CD4-positive, CD25-positive, alpha-beta regulatory T cell (primary cell): ENCODE measurements around the gene SMG9. TPM values are rescaled to one million over a fixed set of nuclear protein-coding genes. Genes with fewer than 3 reads are reported as not detected.
A peak's percentile ranks its signal among the peaks of the same experiment; 100 is the strongest.
"Not testable (repeated sequence)": the region's sequence is repeated elsewhere in the genome, so short reads cannot be mapped to it uniquely, and the experiment has no call there.

ENCODE experiments used
- ATAC-seq, 2 donors: fragments of 150-1000 bp; cut with Tn5 transposase; one replicate each; pipeline ENCODE4 v1.10.0; 2021; ENCODE audit warnings: low read depth in 2 of 2, moderate number of reproducible peaks in 2 of 2, moderate library complexity in 1 of 2
- DNase-seq, 3 donors: peaks; one replicate each; pipeline versions ENCODE4 v3.0.0 to v3.0.0-alpha.2; 2012 to 2022; ENCODE audit warnings: mixed read lengths in 1 of 3
- H3K27ac ChIP-seq: one replicate; pipeline ENCODE4 v1.7.0; 2013; ENCODE audit warnings: mild to moderate bottlenecking, low read length; ENCODE audit not compliant: insufficient read depth, poor library complexity, severe bottlenecking
- H3K27me3 ChIP-seq: one replicate; pipeline ENCODE4 v1.7.0; 2013; ENCODE audit warnings: low read length; ENCODE audit not compliant: control insufficient read depth, insufficient read depth
- H3K36me3 ChIP-seq: one replicate; pipeline ENCODE4 v1.7.0; 2013; ENCODE audit warnings: mild to moderate bottlenecking, low read length, moderate library complexity; ENCODE audit not compliant: control insufficient read depth, insufficient read depth
- H3K4me1 ChIP-seq: 2 replicates; pipeline ENCODE4 v1.7.0; 2013; ENCODE audit warnings: mild to moderate bottlenecking, low read length; ENCODE audit not compliant: insufficient read depth, control insufficient read depth, poor library complexity, severe bottlenecking
- H3K4me3 ChIP-seq: one replicate; pipeline ENCODE4 v1.7.0; 2013; ENCODE audit warnings: low read depth, mild to moderate bottlenecking, low read length, moderate library complexity
- H3K9me3 ChIP-seq, 2 experiments: 1 replicate in 1 of 2; 2 replicates in 1 of 2; pipeline ENCODE4 v1.7.0; 2013; ENCODE audit warnings: low read length in 2 of 2, mild to moderate bottlenecking in 1 of 2, moderate library complexity in 1 of 2; ENCODE audit not compliant: control insufficient read depth in 2 of 2
- H3K27ac Mint-ChIP-seq, 3 donors: one replicate each; pipeline ENCODE4 v1.8.0; 2020 to 2022; ENCODE audit warnings: mild to moderate bottlenecking in 3 of 3, mixed read lengths in 3 of 3, moderate library complexity in 2 of 3
- H3K27me3 Mint-ChIP-seq: one replicate; pipeline ENCODE4 v1.8.0; 2022; ENCODE audit warnings: mild to moderate bottlenecking, mixed read lengths
- H3K36me3 Mint-ChIP-seq: one replicate; pipeline ENCODE4 v1.8.0; 2020; ENCODE audit warnings: mixed read lengths
- H3K4me1 Mint-ChIP-seq, 4 donors: one replicate each; pipeline ENCODE4 v1.8.0; 2020 to 2022; ENCODE audit warnings: mixed read lengths in 4 of 4, mild to moderate bottlenecking in 1 of 4
- H3K4me3 Mint-ChIP-seq, 4 donors: one replicate each; pipeline ENCODE4 v1.8.0; 2020 to 2022; ENCODE audit warnings: mild to moderate bottlenecking in 4 of 4, mixed read lengths in 4 of 4, moderate library complexity in 3 of 4
- H3K9me3 Mint-ChIP-seq, 7 donors: one replicate each; pipeline ENCODE4 v1.8.0; 2020 to 2022; ENCODE audit warnings: mixed read lengths in 7 of 7, mild to moderate bottlenecking in 3 of 7, moderate library complexity in 2 of 7
- polyA plus RNA-seq, 4 donors: library from polyadenylated mRNA; unstranded; fragments of 300-500 nt; fragmentation: Illumina TruSeq; gene quantifications; one replicate each; pipeline ENCODE4 v1.2.3, GENCODE V29; 2021
- total RNA-seq: library from RNA; stranded (reverse); gene quantifications from one replicate; pipeline ENCODE4 v1.2.3, GENCODE V29; 2022

Gene SMG9
- total and polyA plus RNA-seq, 5 donors from 2014 or later = 3.4 to 40.7 (median 5.9) TPM

DNA sequence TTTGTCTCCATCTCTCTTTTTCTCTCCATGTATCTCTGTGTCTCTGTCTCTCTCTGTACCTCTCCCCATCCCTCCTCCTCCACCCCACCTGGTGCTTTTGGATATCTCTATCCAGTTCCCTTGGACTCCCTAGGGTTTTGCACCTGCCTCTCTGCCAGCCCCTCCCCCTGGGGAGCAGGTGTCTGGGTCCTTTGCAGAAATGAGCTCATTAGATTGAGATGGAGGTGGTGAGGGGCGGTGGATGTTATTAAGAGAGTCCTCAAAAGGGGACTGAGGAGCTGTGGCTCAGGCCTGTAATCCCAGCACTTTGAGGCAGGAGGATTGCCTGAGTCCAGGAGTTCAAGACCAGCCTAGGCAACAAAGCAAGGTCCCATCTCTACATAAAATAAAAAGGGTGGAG is 23.9 kb upstream of the SMG9 start:
- Mint-ChIP-seq H3K4me1 (peaks cover 12 to 87% (median 53%) of the 10 kb centered on the region in 4 donors), H3K27me3 (no peaks in the 10 kb centered on the region), H3K9me3 (no peaks in the 10 kb centered on the region), H3K36me3 (peaks cover 5% of the 10 kb centered on the region), H3K4me3 (peak overlapping the region; percentile 88 to 98 (median 96)), H3K27ac (peak overlapping the region; percentile 92 to 99 (median 94))
- Histone ChIP-seq H3K4me3 (peak overlapping the region; percentile 63), H3K4me1 (peaks cover 77% of the 10 kb centered on the region), H3K9me3 (no peaks in the 10 kb centered on the region), H3K27ac (peak overlapping the region; percentile 77), H3K27me3 (no peaks in the 10 kb centered on the region), H3K36me3 (peaks cover 5% of the 10 kb centered on the region)
- ATAC-seq (no peak), DNase-seq (no peak)

DNA sequence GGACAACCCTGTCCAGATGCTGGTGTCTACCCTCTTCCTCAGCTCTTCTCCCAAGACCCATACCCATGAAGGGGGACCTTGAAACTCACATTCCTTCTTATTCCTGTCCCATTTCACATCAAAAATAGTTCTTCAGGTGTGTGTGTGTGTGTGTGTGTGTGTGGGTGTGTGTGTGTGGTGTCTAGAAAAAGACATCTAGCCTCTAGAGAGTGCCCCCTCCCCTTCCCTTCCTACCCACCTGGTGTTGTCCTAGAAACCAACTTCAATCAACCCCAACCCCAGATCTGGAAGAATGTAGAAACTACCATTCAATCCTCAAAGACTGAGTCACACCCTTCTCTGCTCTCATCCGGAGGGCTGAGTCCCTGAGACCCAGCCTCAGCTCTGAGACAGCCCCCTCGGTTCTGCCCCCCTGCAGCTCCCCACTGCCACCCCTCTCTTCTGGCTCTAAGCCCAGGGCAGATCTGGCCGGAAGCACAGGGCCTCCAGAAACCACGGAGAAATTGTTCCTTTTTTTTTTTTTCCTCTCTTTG is 22.5 kb upstream of the SMG9 start:
- peak overlapping the region; percentile 77 for H3K27ac ChIP-seq
- Mint-ChIP-seq H3K27ac (peak overlapping the region; percentile 92 to 99 (median 92)), H3K9me3 (no peaks in the 10 kb centered on the region), H3K36me3 (peaks cover 8% of the 10 kb centered on the region), H3K4me1 (peaks cover 10 to 75% (median 47%) of the 10 kb centered on the region in 4 donors), H3K4me3 (peak overlapping the region; percentile 88 to 98 (median 96)), H3K27me3 (no peaks in the 10 kb centered on the region)
- H3K4me1 ChIP-seq = peaks cover 69% of the 10 kb centered on the region
- no peaks in the 10 kb centered on the region for H3K9me3 ChIP-seq
- ATAC-seq = peak; percentile 15 to 26
- H3K36me3 ChIP-seq = peaks cover 14% of the 10 kb centered on the region
- peak overlapping the region; percentile 63 for H3K4me3 ChIP-seq
- H3K27me3 ChIP-seq = no peaks in the 10 kb centered on the region
- DNase-seq = peak; percentile 34 to 56 (median 38)

- H3K9me3 Mint-ChIP-seq = no peaks in the 10 kb centered on the region
- no peaks in the 10 kb centered on the region for H3K27me3 ChIP-seq
- peak overlapping the region; percentile 77 for H3K27ac ChIP-seq
- DNase-seq (peak in 1 of 3 donors; percentile 45), ATAC-seq (no peak)
- H3K36me3 Mint-ChIP-seq = peaks cover 8% of the 10 kb centered on the region
- peak overlapping the region; percentile 68 to 95 (median 78) for H3K4me3 Mint-ChIP-seq
- no peaks in the 10 kb centered on the region for H3K27me3 Mint-ChIP-seq
- H3K9me3 ChIP-seq = no peaks in the 10 kb centered on the region
- peak overlapping the region; percentile 92 to 97 (median 92) for H3K27ac Mint-ChIP-seq
- H3K4me3 ChIP-seq = no peak overlapping the region
- H3K4me1 ChIP-seq = peaks cover 60% of the 10 kb centered on the region
- H3K36me3 ChIP-seq = peaks cover 22% of the 10 kb centered on the region
- H3K4me1 Mint-ChIP-seq = peaks cover 7 to 65% (median 39%) of the 10 kb centered on the region in 4 donors
Observed at GRCh38 chr19:43776286-43776685, 21.5 kb upstream of the SMG9 start.

DNA sequence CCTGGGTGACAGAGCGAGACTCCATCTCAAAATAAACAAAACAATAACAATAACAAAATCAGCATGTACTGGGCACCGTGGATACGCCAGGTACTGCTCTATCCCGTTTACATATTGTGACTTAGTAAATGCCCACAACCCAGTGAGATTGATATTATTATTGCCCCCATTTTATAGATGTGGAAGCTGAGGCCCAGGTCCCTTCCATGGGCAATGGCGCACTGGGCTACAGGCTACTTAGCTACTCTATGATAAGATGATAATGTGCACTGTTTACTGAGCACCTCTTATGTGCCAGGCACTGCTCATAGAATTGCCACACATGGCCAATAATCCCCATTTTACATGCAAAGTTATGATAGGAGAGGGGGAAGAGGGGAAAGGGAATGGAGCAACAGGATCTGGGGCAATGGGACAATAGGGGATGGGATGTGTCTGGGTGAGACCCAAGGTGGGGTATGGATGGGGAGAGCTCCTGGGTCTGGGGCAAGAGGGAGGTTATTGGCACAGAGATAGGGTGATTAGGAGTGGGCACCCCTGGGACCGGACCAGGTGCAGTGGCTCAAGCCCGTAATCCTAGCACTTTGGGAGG is 20.6 kb upstream of the SMG9 start:
- H3K27ac Mint-ChIP-seq = peak overlapping the region in 2 of 3 donors; percentile 74 to 92
- DNase-seq = no peak
- ATAC-seq = no peak
- no peak overlapping the region for H3K4me3 ChIP-seq
- peaks cover 13% of the 10 kb centered on the region for H3K36me3 Mint-ChIP-seq
- no peaks in the 10 kb centered on the region for H3K27me3 ChIP-seq
- peaks cover 51% of the 10 kb centered on the region for H3K4me1 ChIP-seq
- H3K36me3 ChIP-seq = peaks cover 31% of the 10 kb centered on the region
- H3K9me3 Mint-ChIP-seq = no peaks in the 10 kb centered on the region
- H3K4me3 Mint-ChIP-seq = peak overlapping the region; percentile 26 to 88 (median 53)
- H3K27ac ChIP-seq = no peak overlapping the region
- H3K9me3 ChIP-seq = no peaks in the 10 kb centered on the region
- peaks cover 7 to 57% (median 35%) of the 10 kb centered on the region in 4 donors for H3K4me1 Mint-ChIP-seq
- no peaks in the 10 kb centered on the region for H3K27me3 Mint-ChIP-seq

GRCh38 chr19:43774940-43775258 is 20.1 kb upstream of the SMG9 start:
- H3K27ac ChIP-seq, H3K9me3 Mint-ChIP-seq, H3K4me3 ChIP-seq, H3K9me3 ChIP-seq, DNase-seq, H3K27me3 Mint-ChIP-seq, H3K27me3 ChIP-seq, ATAC-seq: not testable (repeated sequence)
- Mint-ChIP-seq H3K4me1 (peaks cover 7 to 57% (median 37%) of the 10 kb centered on the region in 4 donors), H3K27ac (peak overlapping the region in 1 of 3 donors; percentile 90), H3K36me3 (peaks cover 16% of the 10 kb centered on the region), H3K4me3 (peak overlapping the region in 3 of 4 donors; percentile 21 to 69 (median 43))
- peaks cover 35% of the 10 kb centered on the region for H3K36me3 ChIP-seq
- peaks cover 46% of the 10 kb centered on the region for H3K4me1 ChIP-seq

GRCh38 chr19:43774103-43774939 is 19.6 kb upstream of the SMG9 start:
- H3K27me3 ChIP-seq = no peaks in the 10 kb centered on the region
- ATAC-seq = no peak
- H3K4me3 ChIP-seq = no peak overlapping the region
- H3K27me3 Mint-ChIP-seq = no peaks in the 10 kb centered on the region
- H3K36me3 ChIP-seq = peaks cover 41% of the 10 kb centered on the region
- peaks cover 40% of the 10 kb centered on the region for H3K4me1 ChIP-seq
- no peak for DNase-seq
- peaks cover 18% of the 10 kb centered on the region for H3K36me3 Mint-ChIP-seq
- no peaks in the 10 kb centered on the region for H3K9me3 Mint-ChIP-seq
- peak overlapping the region in 1 of 3 donors; percentile 90 for H3K27ac Mint-ChIP-seq
- H3K9me3 ChIP-seq = no peaks in the 10 kb centered on the region
- H3K27ac ChIP-seq = no peak overlapping the region
- H3K4me1 Mint-ChIP-seq = peaks cover 7 to 53% (median 33%) of the 10 kb centered on the region in 4 donors
- peak overlapping the region in 1 of 4 donors; percentile 69 for H3K4me3 Mint-ChIP-seq

DNA sequence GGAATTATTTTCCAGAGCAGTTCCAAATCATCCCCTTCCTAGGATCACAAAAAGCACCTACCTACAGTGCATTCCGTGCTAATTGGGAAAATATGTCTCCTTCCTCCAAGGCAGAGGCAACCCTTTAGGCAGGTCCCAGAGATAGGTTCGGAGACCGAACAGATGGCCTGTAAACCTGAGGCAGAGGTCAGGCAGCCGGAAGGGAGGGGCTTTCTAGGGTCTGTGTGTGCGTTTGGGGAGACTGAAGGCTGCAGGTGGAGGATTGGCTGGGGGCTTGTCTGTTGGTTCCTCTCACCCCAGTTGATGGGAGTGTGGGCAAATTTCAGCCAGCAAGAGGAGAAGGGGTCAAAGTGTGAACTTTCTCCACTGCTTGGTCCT is 19.0 kb upstream of the SMG9 start:
- ATAC-seq = no peak
- Mint-ChIP-seq H3K9me3 (no peaks in the 10 kb centered on the region), H3K27me3 (no peaks in the 10 kb centered on the region), H3K27ac (peak overlapping the region in 1 of 3 donors; percentile 77), H3K4me3 (peak overlapping the region in 1 of 4 donors; percentile 70), H3K36me3 (peaks cover 25% of the 10 kb centered on the region), H3K4me1 (peaks cover 7 to 47% (median 30%) of the 10 kb centered on the region in 4 donors)
- peaks cover 34% of the 10 kb centered on the region for H3K4me1 ChIP-seq
- no peak for DNase-seq
- peaks cover 47% of the 10 kb centered on the region for H3K36me3 ChIP-seq
- no peak overlapping the region for H3K27ac ChIP-seq
- H3K4me3 ChIP-seq = no peak overlapping the region
- H3K27me3 ChIP-seq = no peaks in the 10 kb centered on the region
- no peaks in the 10 kb centered on the region for H3K9me3 ChIP-seq
